Transverse colon (tissue), 4 donors: ENCODE results near the gene BST2. TPM values are rescaled to one million over a fixed set of nuclear protein-coding genes. Genes with fewer than 3 reads are reported as not detected.

Experiments used
- DNase-seq: peaks from one replicate; pipeline ENCODE4 v3.0.0-alpha.2; 2019
- H3K27ac ChIP-seq, 4 donors: fragments of 200-600 bp; sonication (generic); 2 replicates each; pipeline ENCODE4 v1.5.1; 2016 to 2018; ENCODE audit warnings: inconsistent platforms in 4 of 4
- H3K27me3 ChIP-seq: fragments of 200-600 bp; sonication (generic); 2 replicates; pipeline ENCODE4 v1.5.1; 2017; ENCODE audit warnings: inconsistent platforms
- H3K36me3 ChIP-seq, 4 donors: fragments of 200-600 bp; sonication (generic); 2 replicates each; pipeline ENCODE4 v1.5.1; 2017 to 2019; ENCODE audit warnings: inconsistent platforms in 4 of 4
- H3K4me1 ChIP-seq, 4 donors: fragments of 200-600 bp; sonication (generic); 2 replicates each; pipeline ENCODE4 v1.5.1; 2017 to 2020; ENCODE audit warnings: inconsistent platforms in 4 of 4
- H3K4me3 ChIP-seq, 4 donors: fragments of 200-600 bp; sonication (generic); 1 replicate in 1 of 4; 2 replicates in 3 of 4; pipeline versions ENCODE4 v1.5.1 to v1.6.1; 2017 to 2019; ENCODE audit warnings: inconsistent platforms in 4 of 4
- H3K9me3 ChIP-seq, 2 donors: fragments of 200-600 bp; sonication (generic); 2 replicates each; pipeline ENCODE4 v1.5.1; 2017 to 2019; ENCODE audit warnings: inconsistent platforms in 2 of 2
- CTCF ChIP-seq, 5 experiments: fragments of 200-600 bp in 3 of 5; fragments of 450-650 bp in 2 of 5; sonication (generic) in 3 of 5; IDR thresholded peaks; 1 replicate in 2 of 5; 2 replicates in 3 of 5; pipeline ENCODE4 v1.5.1; 2016 to 2017; ENCODE audit warnings: antibody characterized with exemption in 5 of 5, inconsistent platforms in 3 of 5, mild to moderate bottlenecking in 2 of 5, moderate library complexity in 1 of 5
- EP300 ChIP-seq: sonication (generic); formaldehyde crosslinking; IDR thresholded peaks from one replicate; pipeline ENCODE4 v1.6.1; 2017; ENCODE audit warnings: antibody characterized with exemption, low read depth
- POLR2A ChIP-seq: fragments of 450-650 bp; IDR thresholded peaks from one replicate; pipeline ENCODE4 v1.6.1; 2016; ENCODE audit warnings: antibody characterized with exemption, mild to moderate bottlenecking, moderate library complexity
- POLR2AphosphoS5 ChIP-seq, 3 donors: sonication (generic); formaldehyde crosslinking; IDR thresholded peaks; one replicate each; pipeline ENCODE4 v1.6.1; 2016; ENCODE audit warnings: antibody characterized with exemption in 3 of 3
- WGBS, 2 donors: methylation state at CpG; one replicate each; pipeline ENCODE4 v1.1.5; 2018; ENCODE audit warnings: low coverage in 1 of 2; 5-methylcytosine and 5-hydroxymethylcytosine counted together
- in situ Hi-C, 4 donors: fragments of 200-750 bp; cut with MboI; loops; one replicate each; pipeline versions ENCODE4 v1.15.0 to v1.15.1; 2017; ENCODE audit warnings: low sequenced_read_pairs in 3 of 4, low pct_ligation_motif_present in 1 of 4, low pct_unique_long_range_greater_than_20kb in 1 of 4
- intact Hi-C: fragments of 100-400 bp; cut with DNase I; formaldehyde crosslinking; loops from one replicate; pipeline ENCODE4 v1.15.1; 2023; ENCODE audit warnings: low total_unique reads
- total RNA-seq, 4 donors: library from RNA; depleted of rRNA; stranded (reverse); fragments of >200 nt; gene quantifications; one replicate each; pipeline ENCODE4 v1.1.0, GENCODE V29; 2016

BST2 gene
- total RNA-seq, 4 donors from 2014 or later = 5.6 to 39.2 (median 19.9) TPM

DNA sequence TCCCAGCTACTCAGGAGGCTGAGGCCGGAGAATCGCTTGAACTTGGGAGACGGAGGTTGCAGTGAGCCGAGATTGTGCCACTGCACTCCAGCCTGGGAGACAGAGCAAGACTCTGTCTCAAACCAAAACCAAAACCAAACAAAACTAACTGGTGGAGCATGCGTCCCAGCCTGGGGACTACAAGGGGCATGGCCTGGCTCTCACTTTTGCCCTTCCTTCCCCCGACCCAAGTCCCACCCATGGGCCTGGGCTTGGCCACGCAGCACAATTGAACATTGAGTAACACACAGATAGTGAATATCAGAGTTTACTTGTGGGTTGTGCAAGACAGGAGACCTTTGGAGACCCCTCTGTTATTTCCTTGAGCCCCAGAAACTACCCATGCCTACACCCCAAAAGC lies 29.8 kb upstream of the BST2 start:
- no peaks in the 10 kb centered on the region for H3K4me1 ChIP-seq
- intact Hi-C loops (no loop called here), in situ Hi-C loops (no loop called here)
- no peaks in the 10 kb centered on the region for H3K9me3 ChIP-seq
- no peak for TF ChIP-seq CTCF (IDR thresholded peaks at IDR 0.05)
- no peak for TF ChIP-seq EP300
- no peak for TF ChIP-seq POLR2AphosphoS5 (IDR thresholded peaks at IDR 0.05)
- TF ChIP-seq POLR2A = no peak
- H3K27me3 ChIP-seq = no peaks in the 10 kb centered on the region
- 74% methylated on average over 7 of the region's 7 CpGs; no CpG with 5 or more reads in 1 of the 2 donors for WGBS, 2 donors
- no peak for DNase-seq
- H3K4me3 ChIP-seq = no peak overlapping the region
- no peak overlapping the region for H3K27ac ChIP-seq
- H3K36me3 ChIP-seq = no peaks in the 10 kb centered on the region

- DNase-seq = no peak
- no peaks in the 10 kb centered on the region for H3K4me1 ChIP-seq
- no peak overlapping the region for H3K4me3 ChIP-seq
- WGBS, 2 donors = 87 to 100% methylated on average over 1 to 7 of the region's 7 CpGs
- no peak overlapping the region for H3K27ac ChIP-seq
- TF ChIP-seq CTCF (IDR thresholded peaks at IDR 0.05) (no peak), POLR2A (no peak), POLR2AphosphoS5 (IDR thresholded peaks at IDR 0.05) (no peak), EP300 (no peak)
- no peaks in the 10 kb centered on the region for H3K9me3 ChIP-seq
- intact Hi-C loops (no loop called here), in situ Hi-C loops (no loop called here)
- no peaks in the 10 kb centered on the region for H3K27me3 ChIP-seq
- H3K36me3 ChIP-seq = no peaks in the 10 kb centered on the region
These were observed 26.0 kb upstream of the BST2 start for GRCh38 chr19:17431417-17431816.

GRCh38 chr19:17429641-17430113 lies 24.2 kb upstream of the BST2 start:
- intact Hi-C loops (no loop called here), in situ Hi-C loops (no loop called here)
- DNase-seq = no peak
- WGBS, 2 donors = 81 to 86% methylated on average over 7 to 17 of the region's 17 CpGs
- TF ChIP-seq EP300 = no peak
- no peak for TF ChIP-seq POLR2A
- no peak for TF ChIP-seq CTCF (IDR thresholded peaks at IDR 0.05)
- TF ChIP-seq POLR2AphosphoS5 (IDR thresholded peaks at IDR 0.05) = no peak
- Histone ChIP-seq H3K27me3 (no peaks in the 10 kb centered on the region), H3K4me1 (peaks cover 0 to 3% (median 0%) of the 10 kb centered on the region in 4 donors), H3K4me3 (no peak overlapping the region), H3K36me3 (no peaks in the 10 kb centered on the region), H3K9me3 (no peaks in the 10 kb centered on the region), H3K27ac (no peak overlapping the region)

DNA sequence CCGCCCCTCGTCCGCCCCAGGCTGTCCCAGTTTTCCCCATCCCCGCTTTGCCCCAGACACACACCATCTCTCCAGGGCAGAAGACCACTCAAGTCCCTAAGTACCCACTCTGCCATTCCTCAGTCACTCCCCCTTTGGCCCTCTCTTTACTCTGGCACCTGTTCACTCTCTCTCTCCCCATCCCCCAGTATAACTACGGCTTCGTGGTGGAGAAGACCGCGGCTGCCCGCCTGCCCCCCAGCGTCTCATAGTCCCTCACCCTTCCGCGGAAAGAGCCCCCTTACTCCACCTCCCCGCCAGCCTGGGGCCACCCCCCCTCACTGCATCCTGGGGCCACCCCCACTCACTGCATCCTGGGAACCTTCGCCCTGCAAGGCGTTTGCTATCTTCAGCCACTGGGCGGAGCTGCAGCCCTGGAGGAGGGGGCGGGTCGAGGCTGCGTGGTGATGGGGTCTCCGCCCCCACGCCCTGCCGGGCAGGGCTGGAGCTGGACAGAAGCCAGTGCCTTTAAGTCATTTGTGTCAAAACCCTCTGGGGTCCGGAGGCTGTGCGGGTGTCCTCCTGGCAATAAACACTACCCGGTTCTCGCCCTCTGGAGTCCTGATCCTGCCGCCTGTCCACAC lies 19.4 kb upstream of the BST2 start:
- peaks cover 0 to 9% (median 7%) of the 10 kb centered on the region in 4 donors for H3K4me1 ChIP-seq
- DNase-seq = no peak
- H3K27ac ChIP-seq = no peak overlapping the region
- 35 to 75% methylated on average over 2 to 26 of the region's 27 CpGs for WGBS, 2 donors
- no peaks in the 10 kb centered on the region for H3K36me3 ChIP-seq
- TF ChIP-seq POLR2A (no peak), POLR2AphosphoS5 (IDR thresholded peaks at IDR 0.05) (no peak), EP300 (no peak), CTCF (IDR thresholded peaks at IDR 0.05) (peak in 2 of 5 experiments; percentile 23 to 24)
- H3K9me3 ChIP-seq = no peaks in the 10 kb centered on the region
- in situ Hi-C loops = no loop called here
- H3K27me3 ChIP-seq = no peaks in the 10 kb centered on the region
- intact Hi-C loops = no loop called here
- no peak overlapping the region for H3K4me3 ChIP-seq
